ENCODE results near the gene METTL2A.
"Not testable (repeated sequence)": the region's sequence is repeated elsewhere in the genome, so short reads cannot be mapped to it uniquely, and the experiment has no call there.

DNA sequence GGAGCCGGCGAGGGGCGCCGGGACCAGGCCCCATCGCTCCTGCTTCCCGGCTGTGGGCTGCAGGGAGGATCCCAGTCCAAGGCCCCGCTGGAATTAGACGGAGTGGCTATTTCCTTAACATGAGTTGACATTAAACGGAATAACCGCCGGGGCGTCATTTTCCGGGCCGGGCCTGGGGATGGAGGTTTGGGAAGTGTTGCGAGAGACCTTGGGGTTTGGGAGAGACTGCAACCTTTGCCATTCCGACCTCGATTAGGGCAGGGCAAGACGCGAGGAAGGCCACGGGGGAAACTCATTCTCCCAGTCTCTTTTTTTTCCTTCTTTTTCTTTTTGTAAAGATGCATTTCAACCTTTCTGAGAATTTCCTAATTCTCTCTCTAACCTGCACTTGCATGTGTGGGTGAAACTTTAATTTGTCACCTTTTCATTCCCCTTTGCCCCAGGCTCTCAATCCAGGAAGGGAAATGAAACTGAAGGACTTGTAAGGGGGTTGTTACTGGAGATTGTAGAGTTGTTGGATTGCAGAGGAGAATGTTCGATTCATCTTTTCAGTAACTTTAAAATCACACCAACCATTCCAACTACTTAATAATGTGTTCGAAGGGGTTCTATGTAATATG lies 56.1 kb downstream of the METTL2A start:
- not testable (repeated sequence) for TF ChIP-seq POLR2A (IDR thresholded peaks at IDR 0.05)
- TF ChIP-seq, protein P1, sequence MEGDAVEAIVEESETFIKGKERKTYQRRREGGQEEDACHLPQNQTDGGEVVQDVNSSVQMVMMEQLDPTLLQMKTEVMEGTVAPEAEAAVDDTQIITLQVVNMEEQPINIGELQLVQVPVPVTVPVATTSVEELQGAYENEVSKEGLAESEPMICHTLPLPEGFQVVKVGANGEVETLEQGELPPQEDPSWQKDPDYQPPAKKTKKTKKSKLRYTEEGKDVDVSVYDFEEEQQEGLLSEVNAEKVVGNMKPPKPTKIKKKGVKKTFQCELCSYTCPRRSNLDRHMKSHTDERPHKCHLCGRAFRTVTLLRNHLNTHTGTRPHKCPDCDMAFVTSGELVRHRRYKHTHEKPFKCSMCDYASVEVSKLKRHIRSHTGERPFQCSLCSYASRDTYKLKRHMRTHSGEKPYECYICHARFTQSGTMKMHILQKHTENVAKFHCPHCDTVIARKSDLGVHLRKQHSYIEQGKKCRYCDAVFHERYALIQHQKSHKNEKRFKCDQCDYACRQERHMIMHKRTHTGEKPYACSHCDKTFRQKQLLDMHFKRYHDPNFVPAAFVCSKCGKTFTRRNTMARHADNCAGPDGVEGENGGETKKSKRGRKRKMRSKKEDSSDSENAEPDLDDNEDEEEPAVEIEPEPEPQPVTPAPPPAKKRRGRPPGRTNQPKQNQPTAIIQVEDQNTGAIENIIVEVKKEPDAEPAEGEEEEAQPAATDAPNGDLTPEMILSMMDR (IDR thresholded peaks at IDR 0.05): not testable (repeated sequence)
